DMS79 treated with DMSO at 0.1 percent for 48 hours (cell line): ENCODE data around the gene RTN3.
A peak's percentile ranks its signal among the peaks of the same experiment; 100 is the strongest.
"Not testable (repeated sequence)": the region's sequence is repeated elsewhere in the genome, so short reads cannot be mapped to it uniquely, and the experiment has no call there.

Experiments used
- DNase-seq: peaks from one replicate; lab custom pipeline; 2025; lab: John Stamatoyannopoulos, UW

The RTN3 gene

DNA sequence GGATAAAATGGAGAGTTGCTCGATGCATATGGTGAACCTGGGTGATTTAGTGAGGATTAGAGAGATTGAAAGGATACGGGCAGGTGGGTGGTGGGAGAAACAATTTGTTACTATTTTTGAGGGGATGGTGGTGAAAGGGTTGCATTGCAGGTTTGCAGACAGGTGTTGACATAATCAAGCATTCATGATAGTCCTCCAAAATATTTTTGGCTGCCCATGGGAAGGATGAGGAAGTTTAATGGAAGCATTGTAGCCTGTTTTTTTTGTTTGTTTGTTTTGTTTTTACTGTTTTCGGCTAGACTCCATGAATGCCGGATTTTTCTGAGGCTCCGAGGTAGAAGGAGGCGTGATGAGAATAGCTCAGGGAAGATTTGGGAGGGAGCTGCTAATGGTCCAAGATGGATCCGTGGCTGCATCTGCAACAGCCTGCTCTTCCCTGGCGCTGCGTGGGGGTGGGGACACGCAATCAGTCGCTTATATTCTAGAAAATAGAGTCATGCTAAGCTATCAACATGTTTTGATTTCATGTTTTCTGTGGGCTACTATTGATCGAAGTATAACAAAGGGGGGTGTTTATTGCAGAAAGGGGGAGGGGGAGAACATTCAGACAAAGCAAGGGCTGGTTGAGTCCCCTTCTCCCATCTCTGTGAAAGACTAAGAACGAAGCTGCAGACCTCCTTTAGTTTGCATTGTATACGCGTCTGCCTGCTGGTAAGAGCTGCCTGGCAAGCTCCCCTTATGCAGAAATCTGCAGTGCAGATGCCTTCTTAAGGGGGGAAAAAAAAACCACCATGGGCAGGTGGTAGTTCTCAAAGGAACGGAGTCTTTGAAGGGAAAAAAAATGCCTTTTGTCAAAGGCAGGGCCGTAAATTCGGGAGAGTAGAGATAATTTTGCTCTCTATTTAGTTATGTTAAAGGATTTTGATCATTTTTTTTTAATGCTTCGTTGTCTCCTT is 1.0 kb downstream of the RTN3 start:
- DNase-seq = peak; percentile 77

DNA sequence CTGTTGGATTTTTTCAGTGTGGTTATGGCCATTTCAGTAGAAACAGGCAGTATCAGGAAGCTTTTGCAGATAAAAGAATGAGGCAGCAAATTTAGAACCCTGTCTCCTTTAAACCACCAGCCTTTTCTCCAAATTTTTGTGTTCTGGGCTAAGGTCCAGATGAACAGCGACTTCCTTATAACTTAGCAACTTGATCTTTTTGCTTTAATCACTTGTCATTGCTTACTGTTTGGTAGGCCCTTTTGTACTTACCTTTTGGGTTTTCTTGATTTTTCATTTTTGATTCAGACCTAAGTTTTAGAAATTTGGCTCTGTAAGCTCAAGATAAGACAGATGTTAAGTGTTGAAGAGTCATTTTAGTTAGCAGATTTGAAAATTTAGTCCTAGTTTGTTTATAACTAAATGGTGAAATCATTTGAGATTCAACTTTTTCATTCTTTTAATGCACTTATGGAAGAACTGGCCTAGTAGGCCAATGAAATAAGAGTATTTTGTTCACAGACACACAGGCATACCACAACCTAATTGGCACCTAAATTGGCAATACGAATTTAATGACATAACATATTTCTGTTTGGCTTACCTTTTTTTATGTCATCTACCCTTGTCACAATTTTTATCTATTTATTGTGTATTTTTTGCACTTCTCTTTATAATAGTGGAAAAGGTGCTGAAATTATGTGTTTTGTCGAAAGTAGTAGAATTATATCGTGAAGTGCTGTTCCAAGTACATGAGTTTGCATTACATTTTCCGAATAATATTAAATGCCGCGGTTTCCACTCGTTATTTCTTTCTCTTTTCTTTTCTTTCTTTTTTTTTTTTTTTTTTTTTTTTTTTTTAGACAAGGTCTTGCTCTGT is 2.1 kb downstream of the RTN3 start:
- DNase-seq = peak; percentile 36

DNA sequence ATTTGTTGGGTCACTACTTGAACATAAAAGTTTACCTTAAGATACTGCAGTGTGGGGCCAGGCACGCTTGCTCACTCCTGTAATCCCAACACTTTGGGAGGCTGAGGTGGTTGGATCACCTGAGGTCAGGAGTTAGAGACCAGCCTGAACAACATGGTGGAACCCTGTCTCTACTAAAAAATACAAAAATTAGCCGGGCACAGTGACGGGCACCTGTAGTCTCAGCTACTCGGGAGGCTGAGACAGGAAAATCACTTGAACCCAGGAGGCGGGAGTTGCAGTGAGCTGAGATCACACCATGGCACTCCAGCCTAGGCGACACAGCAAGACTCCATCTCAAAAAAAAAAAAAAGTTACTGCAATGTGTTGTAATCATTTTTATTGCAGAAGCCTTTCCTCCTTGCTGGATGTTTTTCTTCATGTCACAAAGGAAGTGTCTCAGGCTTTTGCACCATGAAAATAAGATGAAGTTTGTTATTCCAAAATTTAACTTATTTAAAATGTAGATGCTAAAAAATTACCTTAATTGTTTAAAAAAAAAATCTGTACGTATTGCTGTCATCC is 3.9 kb downstream of the RTN3 start:
- not testable (repeated sequence) for DNase-seq

DNA sequence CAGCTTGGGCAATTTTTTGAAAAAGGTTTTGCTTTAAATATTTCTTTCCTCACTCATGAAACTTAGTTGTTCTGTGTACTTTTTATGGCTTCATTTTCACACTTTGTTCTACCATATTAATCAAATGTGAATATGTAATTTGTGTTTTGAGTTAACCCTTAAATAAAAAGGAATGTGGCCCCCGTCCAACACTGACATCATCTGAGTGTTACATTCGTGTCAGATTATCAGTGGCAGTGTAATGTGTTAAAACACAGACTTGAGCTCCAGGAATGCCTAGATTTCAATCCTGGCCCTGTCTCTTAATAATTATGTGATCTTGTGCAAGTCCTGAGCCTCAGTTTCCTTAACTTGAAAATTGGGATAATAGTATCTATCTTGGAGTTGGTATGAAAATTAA is 5.6 kb downstream of the RTN3 start:
- no peak for DNase-seq

DNA sequence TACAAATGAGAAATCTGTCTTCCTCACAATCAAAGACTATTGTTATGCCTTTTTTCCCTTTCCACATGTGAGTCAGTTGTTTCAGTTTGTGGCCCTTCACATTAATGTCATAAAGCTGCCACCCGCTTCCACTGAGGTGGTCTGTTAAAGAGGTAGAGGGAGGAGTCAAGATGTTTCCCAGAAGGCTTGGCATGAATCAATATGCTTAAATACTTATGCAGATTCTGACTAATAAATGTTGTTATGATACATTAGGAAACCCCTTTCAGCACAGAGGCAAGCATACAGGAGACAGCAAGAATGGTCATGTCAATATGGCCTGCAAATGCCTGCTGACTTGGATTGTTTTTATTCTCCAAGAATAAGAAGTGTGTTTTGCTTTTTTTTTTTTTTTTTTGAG is 6.5 kb downstream of the RTN3 start:
- no peak for DNase-seq

DNA sequence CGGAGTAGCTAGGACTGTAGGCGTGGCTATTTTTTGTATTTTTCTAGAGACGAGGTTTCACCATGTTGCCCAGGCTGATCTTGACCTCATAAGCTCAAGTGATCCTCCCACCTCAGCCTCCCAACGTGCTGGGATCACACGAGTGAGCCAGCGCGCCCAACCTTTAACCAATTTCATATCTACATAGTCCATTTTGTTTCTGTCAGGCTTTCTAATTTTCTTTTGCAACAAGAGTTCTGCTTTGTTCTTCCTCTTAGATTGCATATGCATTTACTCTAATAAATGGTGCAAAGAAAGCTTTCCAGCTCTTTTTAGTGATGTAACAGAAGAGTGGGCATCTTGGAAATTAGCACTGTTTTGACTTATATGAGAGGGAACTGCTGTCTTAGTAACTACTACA is 13.3 kb downstream of the RTN3 start:
- DNase-seq = no peak

DNA sequence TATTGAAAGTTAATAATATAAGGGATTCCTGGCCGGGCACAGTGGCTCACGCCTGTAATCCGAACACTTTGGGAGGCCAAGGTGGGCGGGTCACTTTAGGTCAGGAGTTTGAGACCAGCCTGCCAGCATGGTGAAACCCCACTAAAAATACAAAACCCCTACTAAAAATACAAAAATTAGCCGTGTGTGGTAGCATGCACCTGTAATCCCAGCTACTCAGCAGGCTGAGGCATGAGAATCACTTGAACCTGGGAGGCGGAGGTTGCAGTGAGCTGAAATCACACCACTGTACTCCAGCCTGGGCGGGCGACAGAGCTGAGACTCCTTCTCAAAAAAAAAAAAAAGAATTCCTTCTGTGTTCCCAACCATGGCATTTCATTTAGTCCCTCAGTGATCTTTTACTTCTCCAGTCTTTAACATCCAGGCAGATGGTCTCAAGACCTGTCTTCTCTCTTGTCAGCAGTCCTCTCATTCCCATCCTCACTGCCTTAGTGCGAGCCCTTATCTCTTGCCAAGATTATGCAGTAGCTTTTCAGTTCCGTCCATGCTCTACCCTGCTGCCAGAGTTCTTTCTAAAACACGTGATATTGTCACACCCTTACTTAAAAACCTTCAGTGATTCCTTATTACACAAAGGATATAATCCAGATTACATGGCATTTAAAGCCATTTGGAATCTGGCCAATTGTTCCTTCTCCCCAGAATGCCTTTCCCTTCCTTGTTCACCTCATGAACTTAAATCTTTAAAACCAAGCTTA is 17.9 kb downstream of the RTN3 start:
- peak; percentile 17 for DNase-seq

DNA sequence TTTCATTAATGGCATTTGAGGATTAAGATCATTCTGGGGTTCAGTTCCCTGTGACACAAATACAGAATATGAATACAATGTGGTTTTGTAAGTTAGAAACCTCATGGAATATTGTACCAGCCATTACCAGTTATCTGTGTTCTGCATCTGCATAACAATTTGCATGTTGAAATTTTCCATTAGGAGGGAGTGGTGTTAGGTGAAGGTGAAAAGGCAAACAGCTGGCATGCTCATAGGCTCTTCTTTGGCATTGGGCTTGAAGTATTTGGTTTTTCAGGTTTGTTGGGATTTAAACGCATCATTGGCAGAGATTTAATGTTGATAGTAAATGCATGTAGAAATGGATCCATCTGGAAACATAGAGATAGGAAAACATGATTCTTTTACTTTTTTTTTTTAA is 18.6 kb downstream of the RTN3 start:
- DNase-seq = peak; percentile 19

DNA sequence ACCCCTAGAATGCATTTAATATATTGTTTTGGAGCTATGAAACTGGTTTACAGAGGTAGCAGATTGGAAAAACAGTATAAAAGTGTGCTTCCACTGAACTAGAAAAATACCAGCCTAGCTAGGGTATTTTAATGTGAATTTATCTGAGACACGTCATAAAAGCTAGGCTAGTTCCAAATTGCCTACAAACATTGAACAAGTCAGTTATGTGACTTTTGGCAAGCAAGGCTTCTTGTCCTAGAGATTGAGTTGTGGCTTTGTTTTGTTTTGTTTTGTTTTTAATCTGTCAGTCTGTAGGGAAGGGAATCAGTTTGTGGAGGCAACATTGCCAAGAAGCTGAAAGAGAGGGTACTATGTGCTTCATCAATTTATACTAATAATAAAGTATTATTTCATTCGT is 24.2 kb downstream of the RTN3 start:
- DNase-seq = no peak

DNA sequence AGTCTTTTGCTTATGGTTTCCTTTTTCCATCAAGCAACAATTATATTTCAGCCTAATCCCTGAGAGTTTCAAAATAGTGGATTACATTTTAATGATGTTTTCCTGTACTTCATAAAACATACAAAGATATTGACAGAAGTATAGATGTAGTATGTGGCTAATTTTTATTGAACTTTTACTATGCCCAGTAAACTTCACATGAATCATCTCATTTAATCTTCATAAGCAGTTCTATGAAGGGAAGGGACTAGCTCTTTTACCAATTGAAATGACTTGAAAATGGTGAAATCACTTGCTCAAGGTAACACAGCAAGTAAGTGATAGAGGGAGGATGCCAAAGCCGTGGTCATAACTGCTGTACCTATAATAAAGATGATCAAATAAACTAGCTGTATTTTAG is 27.5 kb downstream of the RTN3 start:
- DNase-seq = no peak

DNA sequence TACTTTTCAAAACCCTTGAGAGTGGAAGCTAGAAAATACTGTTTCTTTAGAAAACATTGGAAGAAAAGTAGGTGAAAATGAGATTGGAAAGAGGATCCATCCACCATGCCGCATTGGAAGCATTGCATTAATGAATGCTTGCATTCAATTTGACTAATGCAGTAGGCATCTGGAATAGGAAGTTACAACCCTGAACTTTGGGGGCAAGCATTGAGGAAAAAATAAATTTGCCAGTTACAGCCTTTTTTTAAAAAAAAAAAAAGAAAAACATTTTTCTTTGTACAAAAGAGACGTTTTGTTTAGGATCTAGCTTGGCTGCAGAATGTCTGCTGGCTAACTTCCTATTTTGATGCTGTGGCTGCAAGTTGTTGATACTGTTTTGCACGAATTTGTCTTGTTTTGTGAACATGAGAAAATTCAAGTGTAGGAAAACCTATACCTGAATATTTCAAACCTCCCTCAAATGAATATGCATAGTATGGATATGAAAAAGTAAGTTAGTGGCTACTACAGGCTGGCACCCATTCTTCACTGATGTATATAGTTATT is 28.1 kb downstream of the RTN3 start:
- DNase-seq = no peak

DNA sequence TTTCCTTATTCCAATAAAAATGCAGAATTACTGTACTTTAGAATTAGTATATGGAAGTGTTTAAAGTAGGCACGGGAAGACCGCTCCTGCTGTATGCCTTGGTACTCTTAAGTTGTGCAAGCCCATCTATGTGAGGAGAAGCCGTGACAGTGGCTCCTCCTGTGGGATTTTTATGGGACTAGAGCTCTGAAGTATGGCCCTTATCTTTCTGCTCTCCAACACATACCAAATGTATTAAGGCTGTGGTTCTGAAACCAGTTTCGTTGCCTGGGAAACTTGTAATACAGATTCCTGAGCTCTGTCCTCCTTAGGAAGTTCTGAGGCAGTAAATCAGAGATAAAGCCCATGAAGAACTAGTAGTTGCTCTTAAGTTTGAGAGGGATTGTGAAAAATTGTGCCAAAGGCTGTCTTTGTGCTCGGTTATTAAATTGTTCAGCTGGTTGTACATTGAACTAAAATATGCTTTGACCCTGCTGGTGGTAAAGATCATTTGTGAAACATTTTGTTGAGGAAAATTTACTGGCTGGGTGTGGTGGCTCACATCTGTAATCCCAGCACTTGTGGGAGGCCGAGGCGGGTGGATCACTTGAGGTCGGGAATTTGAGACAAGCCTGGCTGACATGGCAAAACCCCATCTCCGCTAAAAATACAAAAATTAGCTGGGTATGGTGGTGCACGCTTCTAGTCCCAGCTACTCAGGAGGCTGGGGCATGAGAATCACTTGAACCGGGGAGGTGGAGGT is 29.3 kb downstream of the RTN3 start:
- DNase-seq = no peak

DNA sequence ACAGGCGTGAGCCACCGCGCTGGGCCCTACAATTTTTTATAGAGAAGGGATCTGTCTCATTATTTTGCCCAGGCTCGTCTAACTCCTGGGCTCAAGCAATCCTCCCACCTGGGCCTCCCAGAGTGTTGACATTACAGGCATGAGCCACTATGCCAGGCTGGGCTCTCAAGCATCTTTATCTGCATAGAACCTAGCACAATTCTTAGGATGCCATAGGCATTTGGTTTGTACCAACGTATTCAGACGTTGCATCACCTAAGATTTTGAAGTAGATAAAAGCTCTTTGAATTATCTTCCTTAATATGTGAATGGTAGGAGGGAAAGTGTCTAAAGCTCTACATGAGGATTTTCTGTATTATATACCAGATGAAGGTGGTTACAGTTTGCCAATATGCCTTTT is 30.5 kb downstream of the RTN3 start:
- DNase-seq = no peak

DNA sequence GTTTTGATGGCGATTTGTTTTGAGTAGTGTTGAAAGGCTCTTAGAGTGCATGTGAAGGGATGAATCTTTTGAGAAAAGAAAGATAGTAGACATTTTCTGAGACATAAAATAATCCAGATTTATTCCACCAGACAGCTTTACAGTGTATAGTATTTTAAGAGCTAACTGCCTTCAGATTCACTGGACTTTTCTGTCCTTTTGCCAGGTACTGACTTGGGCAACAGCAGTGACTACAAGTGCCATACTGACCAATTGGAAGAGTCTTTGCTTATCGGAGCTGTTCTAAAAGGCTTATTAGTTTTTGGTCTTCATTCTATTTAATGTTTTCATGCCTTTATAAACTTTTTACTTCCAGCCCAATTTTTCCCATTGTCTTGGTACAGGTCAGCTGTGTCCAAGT is 32.5 kb downstream of the RTN3 start:
- DNase-seq = no peak

DNA sequence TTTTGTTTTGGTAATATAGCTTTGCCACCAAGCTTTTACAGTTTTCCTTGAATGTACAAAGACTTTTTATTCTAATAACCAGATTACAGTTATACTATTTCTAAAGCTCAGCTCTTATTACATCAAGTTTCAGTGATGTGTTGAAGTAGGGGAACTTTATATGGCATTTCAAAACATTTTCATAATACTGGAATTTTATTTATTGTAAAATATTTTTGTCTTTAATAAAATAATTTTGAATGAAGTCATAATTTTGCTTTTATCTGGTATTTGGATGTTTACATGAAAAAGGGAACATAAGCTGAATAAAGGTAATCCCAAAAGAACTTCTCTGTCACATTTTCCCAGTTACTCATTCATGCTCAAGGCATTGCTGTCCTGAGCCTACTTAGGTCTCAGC is 34.7 kb downstream of the RTN3 start:
- DNase-seq = no peak

DNA sequence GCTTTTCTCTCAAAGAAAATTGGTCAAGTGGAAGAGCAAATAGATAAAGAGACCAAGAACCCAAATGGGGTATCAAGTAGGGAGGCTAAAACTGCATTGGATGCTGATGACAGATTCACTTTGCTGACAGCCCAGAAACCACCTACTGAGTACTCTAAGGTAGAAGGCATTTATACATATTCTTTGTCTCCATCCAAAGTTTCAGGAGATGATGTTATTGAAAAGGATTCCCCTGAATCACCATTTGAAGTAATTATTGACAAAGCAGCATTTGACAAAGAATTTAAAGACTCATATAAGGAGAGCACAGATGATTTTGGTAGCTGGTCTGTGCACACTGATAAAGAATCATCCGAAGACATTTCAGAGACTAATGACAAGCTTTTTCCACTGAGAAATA is 37.7 kb downstream of the RTN3 start:
- no peak for DNase-seq

DNA sequence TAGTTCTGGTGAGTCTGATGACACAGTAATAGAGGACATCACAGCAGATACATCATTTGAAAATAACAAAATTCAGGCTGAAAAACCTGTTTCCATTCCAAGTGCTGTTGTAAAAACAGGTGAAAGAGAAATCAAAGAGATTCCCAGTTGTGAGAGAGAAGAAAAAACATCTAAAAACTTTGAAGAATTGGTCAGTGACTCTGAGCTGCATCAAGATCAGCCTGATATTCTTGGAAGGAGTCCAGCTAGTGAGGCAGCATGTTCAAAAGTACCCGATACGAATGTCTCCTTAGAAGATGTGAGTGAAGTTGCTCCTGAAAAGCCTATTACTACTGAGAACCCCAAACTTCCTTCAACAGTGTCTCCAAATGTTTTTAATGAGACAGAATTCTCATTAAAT is 38.7 kb downstream of the RTN3 start:
- DNase-seq = no peak

DNA sequence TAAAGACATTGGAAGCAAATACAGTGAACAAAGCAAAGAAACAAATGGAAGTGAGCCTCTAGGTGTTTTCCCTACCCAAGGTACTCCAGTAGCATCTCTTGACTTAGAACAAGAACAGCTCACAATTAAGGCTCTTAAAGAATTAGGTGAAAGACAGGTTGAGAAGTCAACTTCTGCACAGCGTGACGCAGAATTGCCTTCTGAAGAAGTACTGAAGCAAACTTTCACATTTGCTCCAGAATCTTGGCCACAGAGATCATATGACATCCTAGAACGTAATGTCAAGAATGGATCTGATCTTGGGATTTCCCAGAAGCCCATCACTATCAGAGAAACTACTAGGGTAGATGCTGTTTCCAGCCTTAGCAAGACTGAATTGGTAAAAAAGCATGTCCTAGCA is 39.3 kb downstream of the RTN3 start:
- no peak for DNase-seq

DNA sequence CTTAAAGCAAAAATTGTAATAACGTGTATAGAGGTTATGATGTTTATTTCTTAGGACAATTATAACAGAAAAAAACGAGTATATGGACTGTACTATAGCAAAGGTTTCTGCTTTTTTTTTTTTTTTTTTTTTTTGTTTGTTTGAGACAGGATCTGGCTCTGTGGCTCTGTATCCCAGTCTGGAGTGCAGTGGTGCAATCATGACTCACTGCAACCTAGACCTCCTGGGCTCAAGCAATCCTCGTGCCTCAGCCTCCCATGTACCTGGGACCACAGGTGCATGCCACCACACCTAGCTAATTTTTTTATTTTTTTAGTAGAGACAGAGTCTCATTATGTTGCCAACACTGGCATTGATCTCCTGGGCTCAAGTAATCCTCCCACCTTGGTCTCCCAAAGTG is 48.0 kb downstream of the RTN3 start:
- DNase-seq = no peak

DNA sequence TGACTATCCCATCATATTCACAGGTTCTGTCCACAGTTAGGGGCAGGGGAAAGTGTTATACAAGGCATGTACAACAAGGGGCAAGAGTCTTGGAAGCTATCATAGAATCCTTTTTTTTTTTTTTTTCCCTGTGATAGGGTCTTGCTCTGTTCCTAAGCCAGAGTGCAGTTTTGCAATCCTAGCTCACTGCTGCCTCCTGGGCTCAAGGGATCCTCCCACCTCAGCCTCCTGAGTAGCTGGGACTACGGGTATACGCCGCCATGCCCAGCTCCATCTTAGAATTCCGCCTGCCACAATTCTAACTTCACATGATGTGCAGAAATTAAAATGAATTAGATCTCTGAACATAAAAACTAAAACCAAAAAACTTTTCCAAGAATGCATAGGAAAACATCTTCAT is 55.6 kb downstream of the RTN3 start:
- no peak for DNase-seq

DNA sequence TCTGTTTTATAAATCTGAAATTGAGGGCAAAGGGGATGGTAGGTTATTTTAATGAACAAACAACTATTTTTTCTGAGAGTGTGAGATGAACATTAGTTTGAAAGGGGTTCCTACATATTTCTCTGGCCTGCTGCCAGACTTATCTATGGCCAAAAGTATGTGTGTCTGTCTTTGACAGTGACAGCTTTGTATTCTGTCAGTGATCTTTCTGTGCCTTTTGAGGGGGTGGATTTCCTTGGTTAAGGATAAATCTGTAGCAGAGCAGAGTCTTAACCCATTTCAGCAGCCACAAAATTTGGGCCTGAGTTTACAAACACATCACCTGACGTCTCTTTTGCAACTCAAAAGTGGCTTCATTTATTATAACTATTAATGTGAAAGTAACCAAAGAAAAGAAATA is 56.4 kb downstream of the RTN3 start:
- no peak for DNase-seq
